Omental fat pad (tissue), 4 donors: Measurements from ENCODE around the gene DCAF6. TPM values are rescaled to one million over a fixed set of nuclear protein-coding genes. Genes with fewer than 3 reads are reported as not detected.

Experiments
- ATAC-seq: fragments of 150-250 bp; one replicate; pipeline ENCODE4 v1.9.1; 2016; ENCODE audit warnings: mild to moderate bottlenecking, moderate library complexity; ENCODE audit not compliant: low FRiP score
- DNase-seq: peaks from one replicate; pipeline ENCODE4 v3.0.0-alpha.2; 2019; ENCODE audit warnings: low spot score
- CTCF ChIP-seq, 3 donors: fragments of 450-650 bp; IDR thresholded peaks; one replicate each; pipeline ENCODE4 v1.5.1; 2016 to 2017; ENCODE audit warnings: antibody characterized with exemption in 3 of 3, mild to moderate bottlenecking in 3 of 3, moderate library complexity in 2 of 3
- total RNA-seq, 4 donors: library from RNA; depleted of rRNA; stranded (reverse); fragments of >200 nt; gene quantifications; one replicate each; pipeline ENCODE4 v1.1.0, GENCODE V29; 2016

The DCAF6 gene
- total RNA-seq, 4 donors from 2014 or later, result 57.2 to 98.4 (median 75.5) TPM

- no peak for TF ChIP-seq CTCF (IDR thresholded peaks at IDR 0.05)
- ATAC-seq, result no peak
- no peak for DNase-seq
Observed at GRCh38 chr1:167913895-167914496, 22.5 kb upstream of the DCAF6 start, which contains the start of gene ADCY10. ADCY10 (minus strand) TSS chr1:167914134; CDS start chr1:167905140, 8,994 bp downstream.

- no peak for DNase-seq
- no peak for ATAC-seq
- no peak for TF ChIP-seq CTCF (IDR thresholded peaks at IDR 0.05)
Observed at GRCh38 chr1:167915569-167915968, 20.9 kb upstream of the DCAF6 start.

- TF ChIP-seq CTCF (IDR thresholded peaks at IDR 0.05), result no peak
- DNase-seq (no peak), ATAC-seq (no peak)
Observed at GRCh38 chr1:167916766-167917511, 19.5 kb upstream of the DCAF6 start.

- no peak for TF ChIP-seq CTCF (IDR thresholded peaks at IDR 0.05)
- no peak for ATAC-seq
Observed at GRCh38 chr1:167922023-167922422, 14.5 kb upstream of the DCAF6 start.

GRCh38 chr1:167922611-167923074 is 13.8 kb upstream of the DCAF6 start:
- ATAC-seq, result no peak
- DNase-seq, result no peak
- no peak for TF ChIP-seq CTCF (IDR thresholded peaks at IDR 0.05)

More at GRCh38 chr1:167922023-167922422, 14.5 kb upstream of the DCAF6 start:
- no peak for DNase-seq

GRCh38 chr1:167923324-167924056 is 13.0 kb upstream of the DCAF6 start:
- DNase-seq (no peak), ATAC-seq (no peak)
- TF ChIP-seq CTCF (IDR thresholded peaks at IDR 0.05), result no peak
